ENCODE data around the gene HPGD. TPM values are rescaled to one million over a fixed set of nuclear protein-coding genes. Genes with fewer than 3 reads are reported as not detected.

HPGD gene
- total RNA-seq, 1 experiment from 2014 or later, result 0.66 TPM

- H2AFZ ChIP-seq (ENCODE audit: low read depth, low read length, poor library complexity, severe bottlenecking), result no peak overlapping the region
- H4K20me1 ChIP-seq (ENCODE audit: insufficient read depth), result no peaks in the 10 kb centered on the region
- no peak overlapping the region for H3K9ac ChIP-seq (ENCODE audit: low read length)
- no peak for ATAC-seq
- H3K4me2 ChIP-seq (ENCODE audit: low read length), result no peak overlapping the region
- H3K36me3 ChIP-seq (ENCODE audit: control insufficient read depth in 1 of 2, insufficient read depth in 2 of 2, low read length in 2 of 2), result no peaks in the 10 kb centered on the region
- no peaks in the 10 kb centered on the region for H3K27me3 ChIP-seq (ENCODE audit: insufficient read depth, low read length)
- no peaks in the 10 kb centered on the region for H3K9me2 ChIP-seq (ENCODE audit: insufficient read depth)
- no peaks in the 10 kb centered on the region for H3K4me1 ChIP-seq (ENCODE audit: control insufficient read depth in 1 of 2, insufficient read depth in 2 of 2, low read length in 2 of 2)
- RAD21 ChIA-PET (ENCODE audit: low non-redundant PET in 1 of 2, low total read pairs in 2 of 2, uncharacterized antibody in 2 of 2, unreplicated experiment in 2 of 2), result no interaction called here
- H3K27ac ChIP-seq (ENCODE audit: low read depth, low read length), result no peak overlapping the region
- no TSS peak for BruUV-seq (replicated peaks)
- DNase-seq (ENCODE audit: low read depth, low spot score), result no peak
- H3K79me2 ChIP-seq (ENCODE audit: insufficient read depth, low read length), result no peaks in the 10 kb centered on the region
- intact Hi-C loops (cut with micrococcal nuclease), result no loop called here
- POLR2A ChIA-PET, result no interaction called here
- no peak for TF ChIP-seq YY1 (IDR thresholded peaks at IDR 0.05; ENCODE audit: extremely low read depth, insufficient replicate concordance, low read depth, low read length)
- TF ChIP-seq EGR1 (IDR thresholded peaks at IDR 0.05; ENCODE audit: low read depth), result no peak
- no peak for TF ChIP-seq ZBTB33 (IDR thresholded peaks at IDR 0.05; ENCODE audit: extremely low read depth, insufficient replicate concordance, low read length)
- TF ChIP-seq SRF (IDR thresholded peaks at IDR 0.05; ENCODE audit: low read depth), result no peak
- TF ChIP-seq CTCF (IDR thresholded peaks at IDR 0.05 in 2 of 3, conservative IDR thresholded peaks at IDR 0.05 in 1 of 3; ENCODE audit: borderline replicate concordance in 1 of 3, insufficient read depth in 1 of 3, low read depth in 2 of 3, low read length in 2 of 3), result no peak
- TF ChIP-seq EZH2phosphoT487 (IDR thresholded peaks at IDR 0.05; ENCODE audit: borderline replicate concordance), result no peak
- no peak for TF ChIP-seq JUND (IDR thresholded peaks at IDR 0.05)
- TF ChIP-seq MAX (IDR thresholded peaks at IDR 0.05), result no peak
- TF ChIP-seq CBX3 (IDR thresholded peaks at IDR 0.05; ENCODE audit: low read depth), result no peak
- no peak for TF ChIP-seq ATF3 (IDR thresholded peaks at IDR 0.05)
- TF ChIP-seq SP1 (IDR thresholded peaks at IDR 0.05; ENCODE audit: low read depth), result no peak
- TF ChIP-seq ZFX (IDR thresholded peaks at IDR 0.05), result no peak
- TF ChIP-seq POLR2AphosphoS5 (IDR thresholded peaks at IDR 0.05; ENCODE audit: low read depth, low read length), result no peak
- TF ChIP-seq EZH2 (IDR thresholded peaks at IDR 0.05), result no peak
- TF ChIP-seq SIN3A (IDR thresholded peaks at IDR 0.05; ENCODE audit: low read depth), result no peak
- TF ChIP-seq FOSL1 (IDR thresholded peaks at IDR 0.05; ENCODE audit: low read depth), result no peak
- no peak for TF ChIP-seq RAD21 (IDR thresholded peaks at IDR 0.05; ENCODE audit: low read depth)
- TF ChIP-seq TCF7L2 (IDR thresholded peaks at IDR 0.05; ENCODE audit: borderline replicate concordance, extremely low read depth, insufficient read depth, insufficient read length), result no peak
- no peak for TF ChIP-seq ZNF274 (IDR thresholded peaks at IDR 0.05; ENCODE audit: low read depth, low read length)
- H3K9me3 ChIP-seq (ENCODE audit: control insufficient read depth in 1 of 2, insufficient read depth in 1 of 2, low read depth in 1 of 2, low read length in 2 of 2), result no peaks in the 10 kb centered on the region
- CTCF ChIA-PET, result no interaction called here
- no peak overlapping the region for H3K4me3 ChIP-seq (replicated peaks in 1 of 2; ENCODE audit: low read depth in 1 of 2, low read length in 2 of 2)
Observed at GRCh38 chr4:174450786-174451125, 71.5 kb downstream of the HPGD start.

Data from HCT116 (cell line).